HG03460 (cell line): ENCODE results near the gene ZNF177.
"Not testable (repeated sequence)": the region's sequence is repeated elsewhere in the genome, so short reads cannot be mapped to it uniquely, and the experiment has no call there.

Source experiments
- ATAC-seq: cut with Tn5 transposase; IDR thresholded peaks from one replicate; pipeline ENCODE4 v1.9.1; 2021; ENCODE audit not compliant: unreplicated experiment

The ZNF177 gene

GRCh38 chr19:9362905-9363304 is at the start of gene ZNF177:
TSS of gene ZNF177 (plus strand) at chr19:9363013. CDS start at chr19:9378312, 15,299 bp downstream.
- ATAC-seq, result no peak

- no peak for ATAC-seq
Observed at GRCh38 chr19:9313756-9314155, 49.1 kb upstream of the ZNF177 start.

- ATAC-seq, result no peak
Observed at GRCh38 chr19:9321338-9321737, 41.5 kb upstream of the ZNF177 start.

GRCh38 chr19:9321756-9322155 is 41.1 kb upstream of the ZNF177 start:
- not testable (repeated sequence) for ATAC-seq

GRCh38 chr19:9322201-9322600 is 40.6 kb upstream of the ZNF177 start:
- not testable (repeated sequence) for ATAC-seq

- ATAC-seq, result peak; percentile 29
Observed at GRCh38 chr19:9323557-9323918, 39.3 kb upstream of the ZNF177 start.

GRCh38 chr19:9323919-9324583 is 38.8 kb upstream of the ZNF177 start, which contains the start of gene ZNF559:
TSS of gene ZNF559 (plus strand) at chr19:9324179. CDS start at chr19:9338550, 14,371 bp downstream.
- peak; percentile 96 for ATAC-seq

- ATAC-seq, result no peak
Observed at GRCh38 chr19:9324584-9324962, 38.2 kb upstream of the ZNF177 start.

GRCh38 chr19:9329999-9330398 is 32.8 kb upstream of the ZNF177 start:
- no peak for ATAC-seq

GRCh38 chr19:9342610-9343304 is 20.1 kb upstream of the ZNF177 start:
- ATAC-seq, result no peak

- ATAC-seq, result no peak
Observed at GRCh38 chr19:9345005-9345404, 17.8 kb upstream of the ZNF177 start.

- ATAC-seq, result no peak
Observed at GRCh38 chr19:9348253-9348652, 14.6 kb upstream of the ZNF177 start.

GRCh38 chr19:9348671-9349070 is 14.1 kb upstream of the ZNF177 start:
- ATAC-seq, result no peak

- no peak for ATAC-seq
Observed at GRCh38 chr19:9352505-9352904, 10.3 kb upstream of the ZNF177 start.

- no peak for ATAC-seq
Observed at GRCh38 chr19:9353011-9353410, 9.8 kb upstream of the ZNF177 start.

- ATAC-seq, result no peak
Observed at GRCh38 chr19:9354651-9355050, 8.2 kb upstream of the ZNF177 start.

GRCh38 chr19:9370738-9371619 is 8.2 kb downstream of the ZNF177 start:
- ATAC-seq, result no peak

GRCh38 chr19:9381361-9381785 is 18.6 kb downstream of the ZNF177 start:
- no peak for ATAC-seq

GRCh38 chr19:9406798-9407352 is 44.1 kb downstream of the ZNF177 start:
- ATAC-seq, result no peak

- ATAC-seq, result no peak
Observed at GRCh38 chr19:9407827-9408226, 45.0 kb downstream of the ZNF177 start.

GRCh38 chr19:9413240-9413954 is 50.6 kb downstream of the ZNF177 start:
- ATAC-seq, result no peak
